Effector memory CD4-positive, alpha-beta T cell (primary cell): Measurements from ENCODE around the gene ADARB2.

Experiments used
- DNase-seq, 3 donors: peaks; one replicate each; pipeline ENCODE4 v3.0.0-alpha.2; 2020
- H3K27ac ChIP-seq: 2 replicates; pipeline ENCODE4 v1.7.0; 2013; ENCODE audit warnings: mild to moderate bottlenecking, low read length, moderate library complexity; ENCODE audit not compliant: insufficient read depth, poor library complexity, severe bottlenecking
- H3K27me3 ChIP-seq: replicated peaks from 2 replicates; pipeline ENCODE4 v1.7.0; 2013; ENCODE audit warnings: mild to moderate bottlenecking, low read length; ENCODE audit not compliant: insufficient read depth, control insufficient read depth, poor library complexity, severe bottlenecking
- H3K36me3 ChIP-seq: 2 replicates; pipeline ENCODE4 v1.7.0; 2013; ENCODE audit warnings: mild to moderate bottlenecking, low read length, moderate library complexity; ENCODE audit not compliant: control insufficient read depth, insufficient read depth
- H3K4me1 ChIP-seq: 2 replicates; pipeline ENCODE4 v1.7.0; 2013; ENCODE audit warnings: low read length, mild to moderate bottlenecking; ENCODE audit not compliant: control insufficient read depth, insufficient read depth, poor library complexity, severe bottlenecking
- H3K4me3 ChIP-seq: 2 replicates; pipeline ENCODE4 v1.7.0; 2013; ENCODE audit warnings: low read length, low read depth, mild to moderate bottlenecking; ENCODE audit not compliant: insufficient read depth, poor library complexity, severe bottlenecking
- H3K9me3 ChIP-seq: 2 replicates; pipeline ENCODE4 v1.7.0; 2013; ENCODE audit warnings: mild to moderate bottlenecking, low read length, moderate library complexity; ENCODE audit not compliant: control insufficient read depth

ADARB2 gene

GRCh38 chr10:1404323-1405260 lies 332.7 kb downstream of the ADARB2 start:
- H3K27me3 ChIP-seq = no peaks in the 10 kb centered on the region
- H3K4me3 ChIP-seq = no peak overlapping the region
- H3K27ac ChIP-seq = no peak overlapping the region
- H3K9me3 ChIP-seq = no peaks in the 10 kb centered on the region
- H3K36me3 ChIP-seq = no peaks in the 10 kb centered on the region
- no peaks in the 10 kb centered on the region for H3K4me1 ChIP-seq
- DNase-seq = no peak

DNA sequence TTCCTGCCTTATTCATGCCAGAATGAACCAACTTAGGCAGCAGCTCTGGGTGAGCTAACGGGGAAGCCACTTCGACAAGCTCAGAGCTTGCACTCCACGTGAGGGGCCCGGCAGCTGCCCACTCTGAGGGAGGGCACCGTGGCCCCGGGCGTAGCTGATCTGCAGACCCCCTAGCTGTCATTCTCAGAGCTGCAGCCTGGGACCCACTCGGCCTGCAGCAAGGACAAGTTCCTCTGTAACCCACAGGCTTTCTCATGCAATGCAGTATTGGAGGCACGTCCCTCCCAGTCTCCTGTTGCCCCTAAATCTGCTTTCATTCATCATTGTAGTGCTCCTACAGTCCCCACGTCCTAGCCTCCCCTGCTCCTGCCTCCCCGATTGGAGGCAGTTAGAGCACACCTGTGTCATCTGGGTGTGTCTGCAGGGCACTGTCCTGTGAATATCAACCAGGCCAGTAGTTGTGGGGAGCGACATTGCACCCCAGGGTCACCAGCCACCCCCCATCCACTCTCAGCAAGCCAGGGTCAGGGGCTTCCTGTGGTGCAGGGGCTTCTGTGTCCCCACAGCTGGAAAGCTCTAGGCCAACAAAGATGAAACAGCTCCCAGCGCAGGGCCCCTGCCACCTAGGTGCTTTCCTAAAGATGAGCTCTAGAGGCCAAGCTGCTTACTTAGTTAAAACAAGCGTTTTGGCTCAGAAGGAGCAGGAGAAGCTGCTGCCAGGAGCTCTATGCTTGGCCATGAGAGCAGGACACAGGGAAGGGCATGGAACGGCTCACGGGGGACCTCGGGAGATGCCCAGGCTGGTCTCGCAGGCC lies 333.6 kb downstream of the ADARB2 start:
- Histone ChIP-seq H3K27ac (no peak overlapping the region), H3K4me3 (no peak overlapping the region)
- DNase-seq = no peak

GRCh38 chr10:1402816-1403507 lies 334.4 kb downstream of the ADARB2 start:
- Histone ChIP-seq H3K4me1 (no peaks in the 10 kb centered on the region), H3K27ac (no peak overlapping the region), H3K27me3 (no peaks in the 10 kb centered on the region), H3K36me3 (no peaks in the 10 kb centered on the region), H3K9me3 (no peaks in the 10 kb centered on the region), H3K4me3 (no peak overlapping the region)
- no peak for DNase-seq

More for the DNA sequence above, 333.6 kb downstream of the ADARB2 start:
- no peaks in the 10 kb centered on the region for H3K36me3 ChIP-seq
- H3K4me1 ChIP-seq = no peaks in the 10 kb centered on the region
- H3K27me3 ChIP-seq = no peaks in the 10 kb centered on the region
- no peaks in the 10 kb centered on the region for H3K9me3 ChIP-seq

DNA sequence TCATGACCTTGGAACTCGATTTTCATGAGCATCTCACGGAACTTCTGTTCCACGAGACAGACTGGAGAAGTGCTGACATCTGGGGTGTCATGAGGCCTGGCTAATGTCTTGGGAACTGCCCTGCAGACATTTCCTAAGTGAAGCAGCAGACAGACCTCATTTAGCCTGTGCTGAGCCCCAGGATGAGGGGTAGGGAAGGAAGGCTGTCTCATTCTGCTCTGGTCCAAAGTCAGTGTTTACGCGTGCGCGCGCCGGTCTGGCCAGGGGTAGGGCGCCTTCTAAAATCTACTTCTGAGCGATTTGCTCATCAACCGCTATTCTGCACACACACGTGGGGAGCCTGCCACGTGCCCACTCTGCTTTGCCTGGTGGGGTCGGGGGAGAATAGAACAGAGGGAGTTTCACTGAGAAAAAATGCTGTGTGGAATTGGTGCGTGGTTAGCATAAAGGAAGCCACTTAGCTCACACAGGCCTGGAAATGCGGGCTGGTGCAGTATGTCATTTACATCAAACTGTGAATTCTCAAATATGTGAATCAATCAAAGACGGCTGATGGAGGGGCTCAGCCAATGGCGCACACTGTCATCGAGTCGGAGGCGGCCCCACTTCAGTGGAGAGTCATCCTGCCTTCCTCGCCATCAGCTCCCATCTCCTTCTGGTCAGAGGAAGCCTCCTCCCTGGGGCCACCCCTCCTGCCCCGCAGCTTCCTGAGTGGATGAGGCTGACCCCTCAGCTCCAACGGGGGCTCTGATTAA lies 335.1 kb downstream of the ADARB2 start:
- Histone ChIP-seq H3K4me3 (no peak overlapping the region), H3K27ac (no peak overlapping the region), H3K9me3 (no peaks in the 10 kb centered on the region), H3K36me3 (no peaks in the 10 kb centered on the region), H3K4me1 (no peaks in the 10 kb centered on the region), H3K27me3 (no peaks in the 10 kb centered on the region)
- no peak for DNase-seq

DNA sequence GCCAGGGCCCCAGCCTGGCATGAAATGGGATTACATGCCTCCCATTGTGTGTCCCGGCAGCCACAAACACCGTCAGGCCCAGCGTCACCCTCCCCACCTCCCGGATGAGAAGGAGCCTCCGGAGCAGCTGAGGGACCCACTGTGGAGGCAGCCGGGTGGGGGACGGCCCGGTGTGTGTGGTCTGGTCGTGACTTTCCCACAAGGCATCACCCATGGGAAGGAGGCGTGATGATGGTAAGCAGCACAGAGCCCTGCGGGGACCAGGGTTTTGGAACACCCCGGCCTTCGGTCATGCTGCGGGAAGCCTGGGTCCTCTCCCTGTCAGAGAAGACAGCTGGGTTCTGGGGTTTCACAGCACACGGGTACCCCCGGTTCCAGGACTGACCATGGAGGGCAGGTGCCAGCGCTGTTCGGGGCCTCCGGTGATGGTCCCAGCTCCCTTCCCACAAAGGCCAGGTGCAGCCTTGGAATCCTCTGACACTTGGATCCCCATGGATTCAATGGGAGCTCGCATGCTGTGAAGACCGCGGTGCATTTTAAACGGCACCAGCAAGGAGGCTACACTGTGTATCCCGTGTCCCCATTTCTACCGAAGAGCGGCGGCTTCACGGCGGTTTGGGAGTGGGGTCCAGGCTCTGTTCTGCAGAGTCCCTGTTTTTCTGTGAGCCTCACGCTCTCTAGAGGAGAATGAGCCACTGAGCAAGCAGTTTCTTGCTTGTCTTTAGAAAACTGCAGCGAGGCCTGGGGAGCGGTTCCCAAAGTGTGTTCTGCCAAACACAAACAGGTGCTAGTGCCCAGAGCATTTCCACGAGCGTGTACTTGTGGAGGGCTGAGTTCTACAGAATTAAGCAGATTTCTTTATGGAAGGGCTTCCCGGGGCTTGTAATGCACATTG lies 336.0 kb downstream of the ADARB2 start:
- Histone ChIP-seq H3K36me3 (no peaks in the 10 kb centered on the region), H3K27ac (no peak overlapping the region), H3K27me3 (no peaks in the 10 kb centered on the region), H3K4me1 (no peaks in the 10 kb centered on the region), H3K9me3 (no peaks in the 10 kb centered on the region), H3K4me3 (no peak overlapping the region)
- DNase-seq = no peak

DNA sequence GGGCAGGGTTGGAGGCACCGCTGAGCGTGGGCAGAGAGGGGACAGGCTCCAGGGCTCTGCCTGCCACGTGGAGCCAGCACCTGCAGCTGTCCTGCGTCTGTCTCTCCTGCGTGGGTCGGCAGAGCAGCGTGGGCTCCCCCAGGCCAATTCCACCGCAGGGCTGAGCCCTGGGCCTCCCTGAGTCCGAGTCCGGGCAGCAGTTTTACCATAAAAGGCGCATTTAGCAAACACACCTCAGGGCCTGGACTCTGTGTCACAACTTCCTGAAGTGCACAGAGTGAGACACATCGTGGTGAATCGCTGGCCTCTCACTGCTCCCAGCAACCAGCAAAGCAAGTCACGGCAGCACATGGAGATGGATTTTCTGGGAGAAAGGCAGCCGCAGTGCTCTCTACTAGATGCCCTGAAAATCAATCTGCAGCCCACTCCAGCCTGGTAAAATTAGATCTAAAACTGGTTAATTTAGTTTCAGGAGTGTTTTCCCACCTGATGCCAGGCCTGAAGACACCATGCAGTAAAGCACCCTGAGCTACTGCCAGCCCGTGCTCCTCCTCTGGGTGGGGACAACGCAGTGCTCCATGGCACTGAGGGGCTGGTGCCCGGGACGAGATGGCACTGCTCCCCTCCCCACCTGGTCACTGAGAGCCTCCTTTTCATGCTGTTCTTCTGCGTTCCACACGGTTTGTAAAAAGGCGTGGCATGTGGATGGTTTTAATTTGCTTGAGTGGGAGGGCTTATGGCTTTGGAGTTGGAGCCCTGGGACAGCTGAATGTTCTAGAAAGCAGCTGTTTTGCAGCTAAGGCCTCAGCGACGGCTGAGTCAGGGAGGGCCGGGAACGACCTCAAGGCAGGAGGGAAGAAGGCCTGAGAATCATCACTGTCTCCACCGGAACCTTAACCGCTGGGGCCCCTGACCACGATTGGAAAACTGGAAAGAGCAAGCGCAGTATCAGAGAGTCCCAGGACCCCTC lies 336.9 kb downstream of the ADARB2 start:
- Histone ChIP-seq H3K9me3 (no peaks in the 10 kb centered on the region), H3K4me1 (no peaks in the 10 kb centered on the region), H3K27ac (no peak overlapping the region), H3K36me3 (no peaks in the 10 kb centered on the region), H3K27me3 (no peaks in the 10 kb centered on the region), H3K4me3 (no peak overlapping the region)
- DNase-seq = no peak

DNA sequence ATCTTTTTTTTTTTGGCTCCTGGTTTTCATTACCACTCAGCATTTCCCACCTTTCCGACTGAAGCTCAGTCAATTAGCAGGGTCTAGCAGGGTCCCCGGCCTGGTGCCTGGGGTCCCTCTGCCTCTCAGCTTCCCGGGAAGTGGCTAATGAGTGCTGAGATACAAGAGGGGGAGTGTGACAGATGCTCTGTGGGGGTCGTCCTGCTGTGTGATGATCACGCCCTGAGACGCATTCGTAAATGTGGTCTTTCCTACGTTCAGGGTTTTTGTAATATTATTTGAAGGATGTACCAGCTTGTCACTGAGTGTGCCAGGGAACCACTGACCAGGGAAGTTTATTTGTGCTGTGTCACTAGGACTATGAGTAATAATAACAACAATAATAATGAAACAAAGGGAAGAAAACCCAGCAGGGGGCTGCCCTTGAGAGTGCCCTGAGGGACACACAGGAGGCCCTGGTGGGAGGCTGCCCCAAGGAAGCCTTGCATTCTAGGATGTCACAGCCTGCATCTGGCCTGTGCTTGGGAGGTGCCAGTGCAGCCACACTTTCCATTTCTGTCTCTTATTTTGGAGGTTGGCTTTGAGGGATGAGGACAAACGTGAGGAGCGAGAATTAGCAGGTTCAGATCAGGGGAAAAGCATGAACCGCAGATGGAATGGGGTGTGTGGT lies 337.8 kb downstream of the ADARB2 start:
- DNase-seq = no peak
- no peaks in the 10 kb centered on the region for H3K9me3 ChIP-seq
- H3K27me3 ChIP-seq = no peaks in the 10 kb centered on the region
- no peaks in the 10 kb centered on the region for H3K4me1 ChIP-seq
- no peak overlapping the region for H3K4me3 ChIP-seq
- H3K36me3 ChIP-seq = no peaks in the 10 kb centered on the region
- no peak overlapping the region for H3K27ac ChIP-seq
